DND-41 (cell line): ENCODE results near the gene FAM120A.
A peak's percentile ranks its signal among the peaks of the same experiment; 100 is the strongest.

Experiments used
- ATAC-seq: fragments of 200-7000 bp; cut with Tn5 transposase; 3 replicates; pipeline ENCODE4 v1.9.1; 2021; ENCODE audit warnings: low read depth; ENCODE audit not compliant: insufficient read depth
- DNase-seq: peaks from one replicate; pipeline ENCODE4 v3.0.0-alpha.2; 2020
- H2AFZ ChIP-seq: 2 replicates; pipeline ENCODE4 v1.6.0; 2012; ENCODE audit warnings: low read depth, low read length
- H3K27ac ChIP-seq: 2 replicates; pipeline ENCODE4 v1.5.1; 2012; ENCODE audit warnings: low read length, inconsistent platforms
- H3K27me3 ChIP-seq: fragments of 200-600 bp; sonication (generic); 2 replicates; pipeline ENCODE4 v1.6.0; 2012; ENCODE audit warnings: low read length, mild to moderate bottlenecking, inconsistent platforms; ENCODE audit not compliant: insufficient read depth, poor library complexity
- H3K36me3 ChIP-seq: 2 replicates; pipeline ENCODE4 v1.5.1; 2012; ENCODE audit warnings: low read length, inconsistent platforms; ENCODE audit not compliant: insufficient read depth
- H3K4me1 ChIP-seq: 2 replicates; pipeline ENCODE4 v1.5.1; 2012; ENCODE audit warnings: mild to moderate bottlenecking, low read length; ENCODE audit not compliant: insufficient read depth
- H3K4me2 ChIP-seq: 2 replicates; pipeline ENCODE4 v1.6.0; 2012; ENCODE audit warnings: mild to moderate bottlenecking, moderate library complexity, low read length, inconsistent platforms; ENCODE audit not compliant: insufficient read depth
- H3K4me3 ChIP-seq, 2 experiments: fragments of 200-600 bp in 1 of 2; shearing (Covaris generic) in 1 of 2; 2 replicates each; pipeline ENCODE4 v1.5.1; 2012 to 2016; ENCODE audit warnings: inconsistent platforms in 2 of 2, low read length in 2 of 2, mild to moderate bottlenecking in 2 of 2, low read depth in 1 of 2, moderate library complexity in 1 of 2
- H3K79me2 ChIP-seq: 2 replicates; pipeline ENCODE4 v1.6.0; 2012; ENCODE audit warnings: low read length, inconsistent platforms; ENCODE audit not compliant: insufficient read depth
- H3K9ac ChIP-seq: 2 replicates; pipeline ENCODE4 v1.6.0; 2012; ENCODE audit warnings: low read depth, mild to moderate bottlenecking, inconsistent platforms, low read length, moderate library complexity
- H3K9me3 ChIP-seq: 2 replicates; pipeline ENCODE4 v1.5.1; 2012; ENCODE audit warnings: low read length, moderate library complexity, mild to moderate bottlenecking, inconsistent platforms; ENCODE audit not compliant: insufficient read depth, severe bottlenecking
- H4K20me1 ChIP-seq: 2 replicates; pipeline ENCODE4 v1.6.0; 2012; ENCODE audit warnings: low read length; ENCODE audit not compliant: insufficient read depth
- EZH2 ChIP-seq: IDR thresholded peaks from 3 replicates; pipeline ENCODE4 v1.6.1; 2012; ENCODE audit warnings: borderline replicate concordance, low read depth, mild to moderate bottlenecking, moderate library complexity, low read length, inconsistent platforms; ENCODE audit not compliant: severe bottlenecking
- TF ChIP-seq, protein P1 (sequence below): IDR thresholded peaks from 2 replicates; pipeline ENCODE4 v1.5.1; 2012; ENCODE audit warnings: borderline replicate concordance, low read length, moderate library complexity, mild to moderate bottlenecking; ENCODE audit not compliant: poor library complexity, severe bottlenecking; ENCODE audit errors: extremely low read depth

The FAM120A gene

DNA sequence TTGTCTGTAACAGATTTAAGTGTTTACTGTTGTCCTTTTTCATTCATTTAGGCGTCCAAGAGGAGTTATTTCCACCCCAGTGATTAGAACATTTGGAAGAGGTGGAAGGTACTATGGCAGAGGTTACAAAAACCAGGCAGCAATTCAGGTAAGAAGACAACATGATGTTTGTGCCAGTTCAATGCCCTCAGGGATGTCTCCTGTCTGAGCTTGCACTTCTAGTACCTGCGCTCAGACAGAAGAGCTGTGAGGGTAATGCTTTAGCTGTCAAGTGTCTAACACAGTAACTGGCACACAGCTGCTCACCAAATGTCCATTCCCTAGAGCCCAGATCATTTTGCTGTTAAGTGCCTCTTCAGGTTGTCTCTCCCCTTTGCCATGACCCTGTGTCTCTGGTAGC, 110.7 kb downstream of the FAM120A start:
- H3K4me3 ChIP-seq: no peak overlapping the region
- no peaks in the 10 kb centered on the region for H4K20me1 ChIP-seq
- H2AFZ ChIP-seq: no peak overlapping the region
- ATAC-seq (no peak), DNase-seq (no peak)
- H3K79me2 ChIP-seq: peaks cover 5% of the 10 kb centered on the region
- H3K36me3 ChIP-seq: peaks cover 73% of the 10 kb centered on the region
- H3K27me3 ChIP-seq: no peaks in the 10 kb centered on the region
- H3K4me1 ChIP-seq: peaks cover 10% of the 10 kb centered on the region
- TF ChIP-seq, protein P1, sequence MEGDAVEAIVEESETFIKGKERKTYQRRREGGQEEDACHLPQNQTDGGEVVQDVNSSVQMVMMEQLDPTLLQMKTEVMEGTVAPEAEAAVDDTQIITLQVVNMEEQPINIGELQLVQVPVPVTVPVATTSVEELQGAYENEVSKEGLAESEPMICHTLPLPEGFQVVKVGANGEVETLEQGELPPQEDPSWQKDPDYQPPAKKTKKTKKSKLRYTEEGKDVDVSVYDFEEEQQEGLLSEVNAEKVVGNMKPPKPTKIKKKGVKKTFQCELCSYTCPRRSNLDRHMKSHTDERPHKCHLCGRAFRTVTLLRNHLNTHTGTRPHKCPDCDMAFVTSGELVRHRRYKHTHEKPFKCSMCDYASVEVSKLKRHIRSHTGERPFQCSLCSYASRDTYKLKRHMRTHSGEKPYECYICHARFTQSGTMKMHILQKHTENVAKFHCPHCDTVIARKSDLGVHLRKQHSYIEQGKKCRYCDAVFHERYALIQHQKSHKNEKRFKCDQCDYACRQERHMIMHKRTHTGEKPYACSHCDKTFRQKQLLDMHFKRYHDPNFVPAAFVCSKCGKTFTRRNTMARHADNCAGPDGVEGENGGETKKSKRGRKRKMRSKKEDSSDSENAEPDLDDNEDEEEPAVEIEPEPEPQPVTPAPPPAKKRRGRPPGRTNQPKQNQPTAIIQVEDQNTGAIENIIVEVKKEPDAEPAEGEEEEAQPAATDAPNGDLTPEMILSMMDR: no peak
- TF ChIP-seq EZH2: no peak
- H3K4me2 ChIP-seq: no peak overlapping the region
- no peak overlapping the region for H3K27ac ChIP-seq
- no peak overlapping the region for H3K9ac ChIP-seq
- H3K9me3 ChIP-seq: no peaks in the 10 kb centered on the region

- H3K27ac ChIP-seq: no peak overlapping the region
- no peaks in the 10 kb centered on the region for H4K20me1 ChIP-seq
- H3K4me2 ChIP-seq: no peak overlapping the region
- no peak overlapping the region for H3K4me3 ChIP-seq
- TF ChIP-seq, protein P1: no peak
- peaks cover 47% of the 10 kb centered on the region for H3K36me3 ChIP-seq
- H3K4me1 ChIP-seq: peaks cover 17% of the 10 kb centered on the region
- peaks cover 11% of the 10 kb centered on the region for H3K79me2 ChIP-seq
- no peak overlapping the region for H3K9ac ChIP-seq
- no peak for DNase-seq
- H3K9me3 ChIP-seq: no peaks in the 10 kb centered on the region
- no peaks in the 10 kb centered on the region for H3K27me3 ChIP-seq
- no peak overlapping the region for H2AFZ ChIP-seq
- ATAC-seq: no peak
Observed at GRCh38 chr9:93565089-93565488, 113.6 kb downstream of the FAM120A start.

DNA sequence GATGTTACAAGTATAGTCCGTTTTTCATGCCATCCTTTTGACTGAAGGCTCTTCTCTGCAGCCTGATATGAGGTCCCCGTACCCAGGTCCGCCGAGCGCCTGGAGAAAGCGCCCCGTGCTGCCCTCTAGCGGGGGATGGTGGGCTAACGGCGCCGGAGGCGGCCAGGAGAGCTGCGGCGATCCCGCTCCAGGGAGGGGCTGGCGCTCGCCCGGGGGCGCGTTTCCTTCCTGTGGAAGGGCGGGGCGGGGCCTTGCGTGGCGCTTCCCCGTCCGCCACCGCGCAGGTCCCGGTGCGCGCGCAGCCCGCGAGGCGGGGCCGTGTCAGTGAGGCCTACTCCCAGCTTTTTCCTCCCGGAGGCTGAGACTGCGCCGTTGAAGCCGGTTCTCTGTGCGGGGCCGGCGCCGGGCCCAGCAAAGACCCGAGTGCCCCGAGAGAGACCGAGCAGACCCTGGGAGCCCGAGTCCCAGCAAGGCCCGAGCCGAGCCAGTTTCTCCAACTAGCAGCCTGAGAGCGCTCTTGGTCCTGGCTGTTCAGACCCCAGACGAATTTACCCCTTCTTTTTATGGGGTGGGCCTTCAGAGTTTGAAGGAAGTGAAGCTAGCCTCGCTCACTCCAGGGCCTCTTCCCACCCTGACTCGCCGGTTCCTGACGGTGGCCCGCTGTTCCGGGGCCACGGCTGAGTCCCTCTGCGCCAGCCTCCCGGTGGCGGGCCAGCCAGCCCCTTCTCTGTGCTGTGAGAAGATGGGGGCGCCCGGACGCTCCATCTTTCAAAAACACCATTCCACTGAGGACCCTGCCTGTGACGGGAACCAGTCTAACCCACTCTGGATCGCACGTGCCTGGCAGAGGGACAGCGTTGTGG, 115.2 kb downstream of the FAM120A start:
- H3K79me2 ChIP-seq: peaks cover 11% of the 10 kb centered on the region
- peak overlapping the region; percentile 92 for H3K9ac ChIP-seq
- DNase-seq (peak; percentile 97), ATAC-seq (peak; percentile 93)
- H4K20me1 ChIP-seq: no peaks in the 10 kb centered on the region
- peaks cover 17% of the 10 kb centered on the region for H3K4me1 ChIP-seq
- no peaks in the 10 kb centered on the region for H3K27me3 ChIP-seq
- H3K36me3 ChIP-seq: peaks cover 34% of the 10 kb centered on the region
- H3K9me3 ChIP-seq: peaks cover 4% of the 10 kb centered on the region
- H3K4me2 ChIP-seq: peak overlapping the region; percentile 82
- peak overlapping the region; percentile 85 for H2AFZ ChIP-seq
- peak overlapping the region; percentile 98 for H3K27ac ChIP-seq
- TF ChIP-seq, protein P1: peak; percentile 91
- no peak for TF ChIP-seq EZH2
- H3K4me3 ChIP-seq: peak overlapping the region; percentile 35 to 64; a peak in 3 of 4 replicates
